Thyroid gland (tissue), 4 donors: ENCODE data around the gene RNF123.
"Not testable (repeated sequence)": the region's sequence is repeated elsewhere in the genome, so short reads cannot be mapped to it uniquely, and the experiment has no call there.

ENCODE experiments used
- CTCF ChIP-seq, 6 experiments: fragments of 200-600 bp in 3 of 6; fragments of 450-650 bp in 3 of 6; sonication (generic) in 3 of 6; IDR thresholded peaks; one replicate each; pipeline ENCODE4 v1.5.1; 2016 to 2019; ENCODE audit warnings: antibody characterized with exemption in 6 of 6, mild to moderate bottlenecking in 2 of 6, inconsistent platforms in 1 of 6, moderate library complexity in 1 of 6
- POLR2A ChIP-seq, 2 donors: fragments of 450-650 bp; IDR thresholded peaks; one replicate each; pipeline ENCODE4 v1.6.1; 2017; ENCODE audit warnings: antibody characterized with exemption in 2 of 2, mild to moderate bottlenecking in 2 of 2, moderate library complexity in 1 of 2

DNA sequence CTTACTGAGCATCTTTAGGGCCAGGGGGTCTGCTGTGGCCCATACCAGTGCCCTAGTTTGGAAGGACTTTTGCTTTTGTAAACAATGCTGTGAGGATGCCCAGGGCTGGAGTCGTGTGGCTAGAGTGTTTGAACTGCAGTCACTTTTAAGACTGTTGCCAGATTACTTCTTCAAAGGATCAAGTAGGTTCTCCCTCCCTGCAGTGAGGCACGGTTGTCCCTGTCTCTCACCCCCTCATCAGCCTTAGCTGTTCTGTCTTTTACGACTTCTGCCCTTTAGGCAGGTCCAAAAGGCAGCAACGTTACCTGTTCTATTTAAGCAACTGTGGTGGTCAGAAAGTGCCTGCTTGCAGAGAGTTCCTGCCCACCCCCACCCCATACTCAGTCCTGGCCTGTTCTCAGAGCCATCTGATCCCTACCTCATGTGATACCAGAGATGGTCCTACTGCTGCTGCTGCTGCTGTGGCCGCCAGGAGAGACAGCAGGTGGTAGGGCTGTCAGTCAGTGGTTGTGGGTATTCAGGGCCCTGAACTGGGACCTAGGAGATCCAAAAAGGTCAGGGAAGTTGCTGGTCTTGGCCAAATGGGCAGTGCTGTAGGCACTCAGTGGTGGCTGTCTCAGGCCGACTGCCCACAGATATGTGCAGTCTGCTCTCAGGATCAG, 5.2 kb downstream of the RNF123 start:
- not testable (repeated sequence) for TF ChIP-seq POLR2A, CTCF (IDR thresholded peaks at IDR 0.05)
